Fibroblast of lung (primary cell): ENCODE measurements around the gene CERS6. TPM values are rescaled to one million over a fixed set of nuclear protein-coding genes. Genes with fewer than 3 reads are reported as not detected.
A peak's percentile ranks its signal among the peaks of the same experiment; 100 is the strongest.

ENCODE experiments used
- DNase-seq, 2 donors: peaks; one replicate each; pipeline versions ENCODE4 v3.0.0 to v3.0.0-alpha.2; 2010; ENCODE audit warnings: low read depth in 2 of 2
- H2AFZ ChIP-seq: 2 replicates; pipeline ENCODE4 v1.5.1; 2012; ENCODE audit warnings: low read length, control low read depth, inconsistent platforms
- H3K27ac ChIP-seq: 2 replicates; pipeline ENCODE4 v1.5.1; 2011; ENCODE audit warnings: low read length, control low read depth; ENCODE audit not compliant: insufficient read depth
- H3K27me3 ChIP-seq: 2 replicates; pipeline ENCODE4 v1.5.1; 2011; ENCODE audit warnings: mild to moderate bottlenecking, low read length; ENCODE audit not compliant: control insufficient read depth, insufficient read depth
- H3K36me3 ChIP-seq: 2 replicates; pipeline ENCODE4 v1.5.1; 2011; ENCODE audit warnings: low read length; ENCODE audit not compliant: control insufficient read depth, insufficient read depth
- H3K4me1 ChIP-seq: 2 replicates; pipeline ENCODE4 v1.5.1; 2011; ENCODE audit warnings: low read length; ENCODE audit not compliant: control insufficient read depth, insufficient read depth; ENCODE audit errors: extremely low read depth
- H3K4me2 ChIP-seq: 2 replicates; pipeline ENCODE4 v1.5.1; 2011; ENCODE audit warnings: low read length, control low read depth; ENCODE audit not compliant: insufficient read depth; ENCODE audit errors: extremely low read depth
- H3K4me3 ChIP-seq, 4 experiments: fragments of 200-600 bp in 1 of 4; sonication (generic) in 1 of 4; replicated peaks in 1 of 4; 2 replicates each; pipeline ENCODE4 v1.5.1; 2011 to 2016; ENCODE audit warnings: low read length in 4 of 4, low read depth in 3 of 4, mild to moderate bottlenecking in 3 of 4, control low read depth in 2 of 4, inconsistent platforms in 1 of 4, mixed read lengths in 1 of 4; ENCODE audit not compliant: insufficient read depth in 1 of 4; ENCODE audit errors: control extremely low read depth in 1 of 4
- H3K79me2 ChIP-seq: 2 replicates; pipeline ENCODE4 v1.5.1; 2012; ENCODE audit warnings: mild to moderate bottlenecking, low read length, inconsistent platforms; ENCODE audit not compliant: control insufficient read depth, insufficient read depth
- H3K9ac ChIP-seq: 2 replicates; pipeline ENCODE4 v1.5.1; 2011; ENCODE audit warnings: mild to moderate bottlenecking, low read length, control low read depth; ENCODE audit not compliant: insufficient read depth
- H3K9me3 ChIP-seq: 2 replicates; pipeline ENCODE4 v1.5.1; 2012; ENCODE audit warnings: low read depth, low read length; ENCODE audit not compliant: control insufficient read depth, insufficient read depth
- H4K20me1 ChIP-seq: 2 replicates; pipeline ENCODE4 v1.5.1; 2011; ENCODE audit warnings: low read length; ENCODE audit not compliant: control insufficient read depth, insufficient read depth; ENCODE audit errors: extremely low read depth
- CTCF ChIP-seq, 2 donors: IDR thresholded peaks in 1 of 2; conservative IDR thresholded peaks in 1 of 2; 1 replicate in 1 of 2; 2 replicates in 1 of 2; pipeline ENCODE4 v1.5.1; 2011 to 2012; ENCODE audit warnings: low read length in 2 of 2, control low read depth in 1 of 2, inconsistent platforms in 1 of 2, low read depth in 1 of 2, mild to moderate bottlenecking in 1 of 2
- EZH2 ChIP-seq: IDR thresholded peaks from 2 replicates; pipeline ENCODE4 v1.5.1; 2012; ENCODE audit warnings: low read length, control low read depth, mild to moderate bottlenecking; ENCODE audit errors: missing control alignments
- polyA plus RNA-seq, 2 donors: library from polyadenylated mRNA; depleted of rRNA in 1 of 2; stranded (reverse) in 1 of 2; unstranded in 1 of 2; fragments of >200 nt; gene quantifications; 2 replicates each; pipeline ENCODE4 v1.2.1, GENCODE V29; 2011 to 2012; ENCODE audit warnings: missing spikeins in 1 of 2
- total RNA-seq: library from RNA; depleted of rRNA; stranded (reverse); fragments of >200 nt; gene quantifications from 2 replicates; pipeline ENCODE4 v1.2.1, GENCODE V29; 2014

CERS6 gene
- total and polyA plus RNA-seq, 2 donors (not counting 1 experiment from before 2014, with no cell fraction given) = 7.2 to 16.5 TPM

GRCh38 chr2:168449419-168449818 is 6.7 kb upstream of the CERS6 start:
- Histone ChIP-seq H3K36me3 (no peaks in the 10 kb centered on the region), H3K27ac (no peak overlapping the region), H3K9me3 (no peaks in the 10 kb centered on the region), H3K4me3 (no peak overlapping the region), H2AFZ (no peak overlapping the region), H3K27me3 (no peaks in the 10 kb centered on the region), H3K79me2 (no peaks in the 10 kb centered on the region), H4K20me1 (no peaks in the 10 kb centered on the region), H3K9ac (no peak overlapping the region), H3K4me1 (no peaks in the 10 kb centered on the region), H3K4me2 (no peak overlapping the region)
- peak in 1 of 2 donors; percentile 51 for DNase-seq
- TF ChIP-seq EZH2 (no peak), CTCF (conservative IDR thresholded peaks at IDR 0.05 in 1 of 2, IDR thresholded peaks at IDR 0.05 in 1 of 2; ENCODE audit: low read depth in 1 of 2, low read length in 2 of 2) (no peak)

GRCh38 chr2:168450171-168450570 is 5.9 kb upstream of the CERS6 start:
- H3K9ac ChIP-seq = no peak overlapping the region
- no peaks in the 10 kb centered on the region for H3K79me2 ChIP-seq
- TF ChIP-seq EZH2 (no peak), CTCF (conservative IDR thresholded peaks at IDR 0.05 in 1 of 2, IDR thresholded peaks at IDR 0.05 in 1 of 2; ENCODE audit: low read depth in 1 of 2, low read length in 2 of 2) (no peak)
- no peaks in the 10 kb centered on the region for H3K27me3 ChIP-seq
- H3K4me1 ChIP-seq = no peaks in the 10 kb centered on the region
- no peaks in the 10 kb centered on the region for H4K20me1 ChIP-seq
- no peak overlapping the region for H2AFZ ChIP-seq
- no peak overlapping the region for H3K4me2 ChIP-seq
- H3K9me3 ChIP-seq = no peaks in the 10 kb centered on the region
- H3K27ac ChIP-seq = no peak overlapping the region
- DNase-seq = no peak
- no peak overlapping the region for H3K4me3 ChIP-seq
- H3K36me3 ChIP-seq = no peaks in the 10 kb centered on the region

GRCh38 chr2:168450732-168451131 is 5.3 kb upstream of the CERS6 start:
- Histone ChIP-seq H3K36me3 (no peaks in the 10 kb centered on the region), H3K4me2 (no peak overlapping the region), H3K4me1 (no peaks in the 10 kb centered on the region), H3K27ac (no peak overlapping the region), H3K9me3 (no peaks in the 10 kb centered on the region), H3K27me3 (no peaks in the 10 kb centered on the region), H4K20me1 (no peaks in the 10 kb centered on the region), H2AFZ (no peak overlapping the region), H3K9ac (no peak overlapping the region), H3K4me3 (no peak overlapping the region), H3K79me2 (no peaks in the 10 kb centered on the region)
- no peak for DNase-seq
- no peak for TF ChIP-seq EZH2
- TF ChIP-seq CTCF (conservative IDR thresholded peaks at IDR 0.05 in 1 of 2, IDR thresholded peaks at IDR 0.05 in 1 of 2; ENCODE audit: low read depth in 1 of 2, low read length in 2 of 2) = no peak
